HEK293T (cell line): Measurements from ENCODE around the gene C16orf96.

Source experiments
- CTCF ChIA-PET: fragments of 350-600 bp; formaldehyde crosslinking; extraction: SDS; loops from one replicate; lab custom pipeline; 2021; ENCODE audit warnings: antibody characterized with exemption, inconsistent platforms; lab: Yijun Ruan, JAX
- POLR2A ChIA-PET: fragments of 350-600 bp; formaldehyde crosslinking; extraction: SDS; loops from one replicate; lab custom pipeline; 2020; ENCODE audit warnings: antibody characterized with exemption, inconsistent platforms; lab: Yijun Ruan, JAX
- DNase-seq: peaks from one replicate; pipeline ENCODE4 v3.0.0; 2012; ENCODE audit warnings: mixed read lengths; ENCODE audit errors: extremely low spot score
- ARNT ChIP-seq: fragments of 450-650 bp; IDR thresholded peaks from 2 replicates; pipeline ENCODE4 v1.6.1; 2017; ENCODE audit warnings: mild to moderate bottlenecking
- BHLHE40 ChIP-seq: fragments of 450-650 bp; IDR thresholded peaks from 2 replicates; pipeline ENCODE4 v1.6.1; 2016; ENCODE audit warnings: mild to moderate bottlenecking, moderate library complexity, borderline replicate concordance
- CTBP1 ChIP-seq: fragments of 450-650 bp; IDR thresholded peaks from 2 replicates; pipeline ENCODE4 v1.6.1; 2016; ENCODE audit warnings: borderline replicate concordance
- ELF4 ChIP-seq: fragments of 450-650 bp; IDR thresholded peaks from 2 replicates; pipeline ENCODE4 v1.6.1; 2017; ENCODE audit warnings: antibody characterized with exemption
- FOXA1 ChIP-seq: fragments of 450-650 bp; IDR thresholded peaks from 2 replicates; pipeline ENCODE4 v1.6.1; 2016; ENCODE audit warnings: mild to moderate bottlenecking
- FOXK2 ChIP-seq: fragments of 450-650 bp; IDR thresholded peaks from 2 replicates; pipeline ENCODE4 v1.6.1; 2016; ENCODE audit warnings: mild to moderate bottlenecking
- FOXM1 ChIP-seq: fragments of 450-650 bp; IDR thresholded peaks from 2 replicates; pipeline ENCODE4 v1.6.1; 2017; ENCODE audit warnings: mild to moderate bottlenecking, borderline replicate concordance
- HDGF ChIP-seq: fragments of 450-650 bp; IDR thresholded peaks from 2 replicates; pipeline ENCODE4 v1.6.1; 2017; ENCODE audit warnings: antibody characterized with exemption, borderline replicate concordance
- L3MBTL2 ChIP-seq: fragments of 450-650 bp; conservative IDR thresholded peaks from 2 replicates; pipeline ENCODE4 v1.6.1; 2016; ENCODE audit warnings: mild to moderate bottlenecking
- LEF1 ChIP-seq: fragments of 450-650 bp; IDR thresholded peaks from 2 replicates; pipeline ENCODE4 v1.6.1; 2017; ENCODE audit warnings: mild to moderate bottlenecking, borderline replicate concordance
- NFRKB ChIP-seq: fragments of 450-650 bp; IDR thresholded peaks from 2 replicates; pipeline ENCODE4 v1.6.1; 2016; ENCODE audit warnings: mild to moderate bottlenecking, moderate library complexity
- PKNOX1 ChIP-seq: fragments of 450-650 bp; IDR thresholded peaks from 2 replicates; pipeline ENCODE4 v1.6.1; 2016
- SP1 ChIP-seq: fragments of 450-650 bp; IDR thresholded peaks from 2 replicates; pipeline ENCODE4 v1.6.1; 2017
- SUZ12 ChIP-seq: fragments of 450-650 bp; IDR thresholded peaks from 2 replicates; pipeline ENCODE4 v1.6.1; 2016; ENCODE audit warnings: mild to moderate bottlenecking
- TARDBP ChIP-seq: fragments of 450-650 bp; IDR thresholded peaks from 2 replicates; pipeline ENCODE4 v1.6.1; 2016
- ZNF384 ChIP-seq: fragments of 450-650 bp; IDR thresholded peaks from 2 replicates; pipeline ENCODE4 v1.6.1; 2016

C16orf96 gene

GRCh38 chr16:4525069-4525468 lies 31.1 kb upstream of the C16orf96 start:
- TF ChIP-seq FOXM1 (no peak), SUZ12 (no peak), L3MBTL2 (no peak; the same call in 1 of the 2 replicates), SP1 (no peak), FOXK2 (no peak), ZNF384 (no peak), BHLHE40 (no peak), FOXA1 (no peak), ELF4 (no peak), NFRKB (no peak), TARDBP (no peak), HDGF (no peak), PKNOX1 (no peak), LEF1 (no peak), CTBP1 (no peak), ARNT (no peak)
- POLR2A ChIA-PET: no interaction called here
- no peak for DNase-seq
- CTCF ChIA-PET: interaction anchor here (0.7 to 1.5 kb wide), 2 partner anchors 61 to 247 kb away, joined by 4 to 5 read pairs; no protein-coding TSS in a partner anchor

- DNase-seq: no peak
- POLR2A ChIA-PET: no interaction called here
- CTCF ChIA-PET: interaction anchor here (1.5 kb wide), 1 partner anchor 60 kb away, joined by 5 read pairs; no protein-coding TSS in a partner anchor
- no peak for TF ChIP-seq ELF4
- TF ChIP-seq CTBP1: no peak
- TF ChIP-seq L3MBTL2: no peak
- TF ChIP-seq LEF1: no peak
- TF ChIP-seq ARNT: no peak
- no peak for TF ChIP-seq HDGF
Measured at GRCh38 chr16:4525634-4526277, 30.4 kb upstream of the C16orf96 start.

GRCh38 chr16:4529085-4530060 lies 26.8 kb upstream of the C16orf96 start:
- peak; percentile 37 for DNase-seq
- TF ChIP-seq SUZ12 (no peak), BHLHE40 (no peak)
- CTCF ChIA-PET: interaction anchor here (1.6 kb wide), 1 partner anchor 11 kb away, joined by 4 read pairs; no protein-coding TSS in a partner anchor
- POLR2A ChIA-PET: no interaction called here

- no peak for TF ChIP-seq PKNOX1
- no peak for TF ChIP-seq ZNF384
- TF ChIP-seq L3MBTL2: no peak
- TF ChIP-seq ELF4: no peak
- TF ChIP-seq FOXK2: no peak
- TF ChIP-seq BHLHE40: no peak
- TF ChIP-seq NFRKB: no peak
- no peak for TF ChIP-seq LEF1
- no peak for TF ChIP-seq CTBP1
- TF ChIP-seq ARNT: no peak
- no peak for TF ChIP-seq HDGF
- POLR2A ChIA-PET: interaction anchor here (1.0 kb wide), 1 partner anchor 86 kb away, joined by 3 read pairs; no protein-coding TSS in a partner anchor
- CTCF ChIA-PET: interaction anchor here (1.2 kb wide), 1 partner anchor 14 kb away, joined by 4 read pairs; no protein-coding TSS in a partner anchor
- DNase-seq: no peak
Measured at GRCh38 chr16:4531811-4532210, 24.3 kb upstream of the C16orf96 start.

- CTCF ChIA-PET: interaction anchor here (0.6 kb wide), 1 partner anchor 20 kb away, joined by 3 read pairs; no protein-coding TSS in a partner anchor
- DNase-seq: no peak
- POLR2A ChIA-PET: interaction anchor here (1.0 kb wide), 1 partner anchor 86 kb away, joined by 3 read pairs; no protein-coding TSS in a partner anchor
- no peak for TF ChIP-seq HDGF
- TF ChIP-seq SP1: no peak
- TF ChIP-seq FOXM1: no peak
- TF ChIP-seq FOXA1: no peak
- no peak for TF ChIP-seq TARDBP
- TF ChIP-seq ZNF384: no peak
- TF ChIP-seq ELF4: no peak
- TF ChIP-seq CTBP1: no peak
- TF ChIP-seq NFRKB: no peak
- no peak for TF ChIP-seq L3MBTL2
- TF ChIP-seq ARNT: no peak
- no peak for TF ChIP-seq LEF1
- TF ChIP-seq PKNOX1: no peak
- no peak for TF ChIP-seq SUZ12
- TF ChIP-seq FOXK2: no peak
- TF ChIP-seq BHLHE40: no peak
Measured at GRCh38 chr16:4532238-4532637, 23.9 kb upstream of the C16orf96 start.
